ELR (cell line): ENCODE data around the gene MPPED2.

ENCODE experiments used
- DNase-seq: peaks from one replicate; pipeline ENCODE4 v3.0.0-alpha.2; 2015; ENCODE audit warnings: low read depth

The MPPED2 gene

GRCh38 chr11:30414244-30414643 lies 171.9 kb downstream of the MPPED2 start:
- DNase-seq: no peak

GRCh38 chr11:30412509-30412908 lies 173.6 kb downstream of the MPPED2 start:
- DNase-seq: no peak

GRCh38 chr11:30411383-30411782 lies 174.8 kb downstream of the MPPED2 start:
- no peak for DNase-seq

DNA sequence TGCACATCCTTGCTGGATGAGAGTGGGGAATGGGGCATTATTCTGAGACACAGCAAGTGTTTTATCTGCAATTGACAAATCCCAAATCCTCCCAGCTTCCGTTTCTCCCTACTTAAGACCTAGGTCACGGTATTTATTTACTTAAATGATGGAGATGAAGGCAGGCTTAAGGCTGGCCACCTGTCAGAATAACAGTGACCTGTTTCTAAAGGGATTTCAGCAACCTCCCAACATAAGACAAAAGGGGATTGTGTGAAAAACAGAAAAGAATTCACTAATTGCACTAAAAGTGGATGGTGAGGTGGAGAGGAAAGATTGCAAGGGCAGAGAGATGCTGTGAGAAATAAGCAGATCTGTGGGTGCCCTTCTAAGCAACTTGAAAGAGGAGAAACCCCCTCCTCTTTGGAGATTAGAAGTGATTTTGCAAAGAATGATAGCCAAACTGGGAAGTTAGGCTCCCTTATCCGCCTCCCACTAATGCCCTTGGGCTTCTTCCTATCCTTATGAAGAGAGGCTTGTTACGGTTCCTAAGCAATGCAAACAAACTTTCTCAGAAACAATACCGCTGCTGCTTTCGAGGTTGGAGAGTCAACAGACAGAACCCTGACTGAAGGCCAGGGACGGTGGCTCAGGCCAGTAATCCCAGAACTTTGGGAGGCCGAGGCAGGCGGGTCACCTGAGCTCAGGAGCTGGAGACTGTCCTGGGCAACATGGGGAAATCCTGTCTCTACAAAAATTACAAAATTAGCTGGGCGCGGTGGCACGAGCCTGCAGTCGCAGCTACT lies 179.0 kb downstream of the MPPED2 start:
- no peak for DNase-seq

DNA sequence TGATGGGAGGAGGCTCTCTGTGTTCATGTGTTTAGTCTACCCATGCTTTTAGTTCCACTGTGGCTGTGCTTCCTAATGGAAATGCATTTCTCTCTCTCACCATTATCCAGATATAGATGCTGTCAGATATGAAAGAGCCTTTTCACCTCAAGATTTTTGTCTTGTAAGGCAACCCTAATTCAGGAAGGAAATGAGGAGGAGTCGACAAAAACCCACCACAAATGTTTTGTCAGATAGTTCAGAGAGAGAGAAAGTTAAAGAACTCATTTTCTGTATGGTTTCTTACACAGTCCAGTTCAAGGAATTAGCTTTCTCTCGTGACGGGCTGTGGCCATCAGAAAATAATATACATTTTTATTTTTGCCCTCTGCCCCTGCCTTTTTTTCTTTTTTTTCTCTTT lies 180.8 kb downstream of the MPPED2 start:
- DNase-seq: no peak

- DNase-seq: no peak
Observed at GRCh38 chr11:30404136-30404535, 182.0 kb downstream of the MPPED2 start.

DNA sequence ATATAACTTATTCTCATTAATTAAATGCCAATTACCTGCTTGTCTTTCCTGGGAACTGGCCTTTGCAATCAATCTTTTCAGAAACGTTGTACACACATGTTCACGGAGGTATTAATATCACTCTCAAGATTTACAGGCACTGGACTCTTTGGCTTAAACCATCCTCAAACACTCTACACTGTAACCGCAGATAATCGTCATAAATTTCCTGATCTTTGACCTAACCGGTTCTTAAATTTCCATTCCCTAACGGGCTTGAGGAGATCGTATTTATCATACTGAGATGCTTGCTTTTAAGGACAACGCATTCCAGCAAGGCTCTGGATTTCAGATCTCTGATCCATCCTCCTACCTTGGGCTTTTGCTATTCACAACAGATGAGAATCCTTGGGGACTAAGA lies 190.4 kb downstream of the MPPED2 start:
- DNase-seq: no peak

DNA sequence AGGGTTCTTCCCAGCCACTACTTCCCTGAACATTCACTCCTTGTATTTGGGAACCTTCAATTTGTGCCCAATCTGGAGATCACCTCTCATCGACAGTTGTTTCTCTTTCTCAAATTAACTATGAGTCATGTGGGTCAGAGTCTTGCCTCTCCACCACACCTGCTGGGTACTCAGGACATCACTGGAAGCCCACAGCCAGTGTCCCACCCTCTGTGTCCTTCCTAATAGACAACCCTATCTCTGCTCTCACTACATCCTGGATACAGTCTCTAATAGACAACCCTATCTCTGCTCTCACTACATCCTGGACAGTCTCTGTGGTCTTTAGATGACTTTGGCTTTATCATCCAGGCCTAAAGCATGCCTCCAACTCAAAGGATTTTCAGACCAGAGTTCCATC lies 193.1 kb downstream of the MPPED2 start:
- DNase-seq: no peak

GRCh38 chr11:30392221-30392784 lies 193.8 kb downstream of the MPPED2 start:
- DNase-seq: no peak

DNA sequence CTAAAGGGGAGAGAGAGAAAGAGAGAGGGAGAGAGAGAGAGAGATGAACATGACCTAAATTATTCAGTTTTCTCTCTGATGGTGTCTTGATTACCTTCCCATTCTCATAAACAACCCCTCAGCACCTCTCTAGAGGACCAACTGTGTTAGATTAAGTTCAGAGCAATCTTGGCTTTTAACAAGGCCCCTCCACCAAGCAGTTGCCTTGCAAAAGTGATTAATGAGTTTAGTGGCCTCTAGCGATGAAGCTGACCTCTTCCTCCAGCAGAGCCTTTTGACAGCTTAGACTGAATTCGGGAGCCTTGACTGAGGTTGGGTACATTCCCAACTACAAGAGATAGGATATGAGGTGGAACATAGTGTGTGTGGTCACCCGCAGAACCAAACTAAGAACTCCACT lies 197.2 kb downstream of the MPPED2 start:
- no peak for DNase-seq

- DNase-seq: no peak
Observed at GRCh38 chr11:30387891-30388861, 198.0 kb downstream of the MPPED2 start.

- no peak for DNase-seq
Observed at GRCh38 chr11:30381879-30382278, 204.3 kb downstream of the MPPED2 start.

GRCh38 chr11:30380846-30381245 lies 205.3 kb downstream of the MPPED2 start:
- DNase-seq: no peak

GRCh38 chr11:30377347-30377746 lies 208.8 kb downstream of the MPPED2 start:
- no peak for DNase-seq

DNA sequence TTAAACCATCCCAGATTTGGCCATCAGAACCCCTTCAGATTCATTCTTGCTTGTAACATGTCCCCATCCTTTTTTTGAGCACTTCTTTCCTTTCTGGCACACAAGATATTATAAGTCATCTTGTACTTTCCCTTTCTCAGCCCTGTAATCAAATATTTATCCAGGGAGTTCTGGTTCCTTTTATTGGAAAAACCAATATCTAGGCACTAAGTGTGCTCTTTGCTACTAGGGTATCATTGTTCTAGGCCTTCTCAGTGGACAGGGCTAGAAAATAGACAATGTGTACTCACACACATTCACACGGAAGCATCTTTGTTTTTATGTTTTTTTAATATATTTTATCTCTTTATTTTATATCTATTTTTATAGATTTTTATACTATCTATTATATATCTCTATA lies 216.0 kb downstream of the MPPED2 start:
- no peak for DNase-seq

DNA sequence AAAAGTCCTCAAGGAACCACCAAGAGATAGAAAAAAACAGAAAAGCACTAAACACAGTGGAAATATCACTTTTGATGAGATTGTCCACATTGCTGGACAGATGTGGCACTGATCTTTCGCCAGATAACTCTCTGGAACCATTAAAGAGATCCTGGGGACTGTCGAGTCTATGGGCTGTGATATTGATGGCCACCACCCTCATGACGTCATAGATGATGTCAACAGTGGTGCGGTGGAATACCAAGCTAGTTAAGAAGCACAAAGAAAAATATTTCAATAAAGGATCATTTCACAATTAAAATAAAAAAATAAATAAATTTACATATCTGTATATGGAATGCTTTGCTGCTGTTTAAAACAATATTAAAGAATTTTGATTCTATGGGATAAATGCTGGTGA lies 217.8 kb downstream of the MPPED2 start:
- no peak for DNase-seq

- DNase-seq: no peak
Observed at GRCh38 chr11:30365793-30366517, 220.2 kb downstream of the MPPED2 start.

- no peak for DNase-seq
Observed at GRCh38 chr11:30364837-30365482, 221.2 kb downstream of the MPPED2 start.

DNA sequence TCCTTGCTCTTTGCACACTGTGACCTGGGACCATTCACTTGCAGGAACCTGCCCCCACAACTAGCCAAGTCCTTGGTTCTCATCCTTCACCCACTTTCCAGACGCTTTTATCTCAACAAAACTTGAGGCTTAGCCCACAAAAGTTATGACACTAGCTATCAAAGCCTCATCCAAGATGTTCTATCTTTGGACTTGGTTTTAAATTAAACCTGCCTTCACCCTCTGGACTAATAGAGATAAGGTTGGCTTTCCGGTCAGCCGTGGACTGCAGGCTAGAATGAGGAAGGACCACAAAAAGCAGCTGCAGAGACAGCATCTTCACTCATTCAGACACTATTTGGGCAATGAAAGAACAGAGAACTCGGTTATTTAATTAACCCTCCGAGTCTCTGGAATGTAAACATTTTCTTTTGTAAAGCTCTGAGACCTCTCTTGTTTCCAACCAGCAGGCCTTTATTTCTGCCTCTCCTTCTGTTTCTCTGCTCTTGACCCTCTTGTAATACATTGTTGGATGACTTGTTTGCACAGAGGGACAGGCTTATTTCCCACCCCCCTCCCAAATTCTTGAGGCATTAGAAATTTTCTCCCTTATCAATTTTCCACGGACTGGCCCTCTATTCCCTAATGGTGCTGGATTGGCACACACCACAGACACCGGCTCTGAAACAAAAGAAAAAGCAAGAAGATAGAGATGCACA lies 221.9 kb downstream of the MPPED2 start:
- no peak for DNase-seq

- DNase-seq: no peak
Observed at GRCh38 chr11:30360741-30361140, 225.4 kb downstream of the MPPED2 start.
